GM18517 (cell line): ENCODE results near the gene MCC.
"Not testable (repeated sequence)": the region's sequence is repeated elsewhere in the genome, so short reads cannot be mapped to it uniquely, and the experiment has no call there.

Experiments used
- ATAC-seq: cut with Tn5 transposase; IDR thresholded peaks from one replicate; pipeline ENCODE4 v1.9.1; 2021; ENCODE audit warnings: mild to moderate bottlenecking, moderate library complexity; ENCODE audit not compliant: unreplicated experiment

Gene MCC

DNA sequence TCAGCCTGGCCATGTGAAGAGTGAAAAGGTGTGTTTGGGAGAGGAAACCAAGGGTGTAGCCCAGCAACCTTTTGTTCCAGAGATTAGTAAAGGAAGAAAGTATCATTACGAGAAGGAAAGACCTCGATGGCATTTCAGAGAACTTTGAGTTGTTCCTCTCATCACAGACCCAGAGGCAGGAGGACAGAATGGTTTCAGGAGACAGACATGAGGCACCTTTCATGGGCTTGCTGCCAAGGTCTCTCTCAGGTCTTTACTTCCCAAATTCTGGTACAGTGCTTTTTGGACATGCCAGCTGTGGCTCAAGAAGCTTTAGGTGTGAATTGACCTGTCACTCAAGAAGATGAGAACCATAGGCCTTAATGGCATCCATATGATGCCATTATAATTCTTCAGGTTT is 2.8 kb upstream of the MCC start:
- no peak for ATAC-seq

GRCh38 chr5:113490317-113490716 is 2.1 kb upstream of the MCC start:
- ATAC-seq: no peak

DNA sequence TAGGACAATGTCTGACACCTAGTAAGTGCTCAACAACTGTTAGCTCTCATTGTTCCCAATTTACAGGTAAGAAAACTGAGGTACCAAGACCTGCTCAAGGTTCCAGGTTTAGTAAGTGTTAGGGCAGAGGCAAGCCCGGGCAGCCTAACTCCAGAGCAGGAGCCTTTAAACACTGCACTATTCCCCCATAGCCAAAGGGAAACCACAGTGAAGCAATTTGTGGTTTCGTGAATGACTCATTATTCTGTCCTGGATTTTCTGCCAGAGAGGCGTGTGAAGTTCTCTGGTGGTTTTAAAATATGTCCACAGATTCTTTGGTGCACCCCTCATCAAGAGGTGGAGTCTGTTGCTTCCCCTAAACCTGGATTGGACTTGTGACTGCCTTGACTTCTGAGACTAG is 1.0 kb upstream of the MCC start:
- ATAC-seq: no peak

DNA sequence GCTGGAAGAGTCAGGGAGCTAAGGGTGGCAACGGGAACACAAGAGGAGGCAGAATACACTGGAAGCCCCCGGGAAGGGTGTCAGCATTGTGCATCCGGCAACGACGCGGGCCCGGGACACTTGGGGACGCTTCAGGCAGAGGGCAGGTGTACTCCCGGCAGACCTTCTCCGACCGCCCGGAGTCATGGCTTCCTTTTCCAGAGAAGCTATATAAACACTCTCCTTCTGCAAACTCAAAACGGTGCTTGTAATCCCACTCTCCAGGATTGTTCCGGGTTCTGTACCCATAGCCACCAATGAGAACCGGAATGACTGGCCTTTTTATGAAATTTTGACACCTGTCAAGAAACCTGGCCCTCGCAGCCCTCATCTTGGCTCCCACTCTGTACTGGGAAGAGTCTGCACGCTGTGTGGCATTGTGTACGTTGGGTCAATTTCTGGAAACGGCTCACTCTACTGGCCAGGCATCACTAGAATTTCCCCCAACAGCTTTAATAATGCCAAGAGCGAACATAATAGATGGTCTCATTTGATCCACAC is 462 bp upstream of the MCC start:
- no peak for ATAC-seq

DNA sequence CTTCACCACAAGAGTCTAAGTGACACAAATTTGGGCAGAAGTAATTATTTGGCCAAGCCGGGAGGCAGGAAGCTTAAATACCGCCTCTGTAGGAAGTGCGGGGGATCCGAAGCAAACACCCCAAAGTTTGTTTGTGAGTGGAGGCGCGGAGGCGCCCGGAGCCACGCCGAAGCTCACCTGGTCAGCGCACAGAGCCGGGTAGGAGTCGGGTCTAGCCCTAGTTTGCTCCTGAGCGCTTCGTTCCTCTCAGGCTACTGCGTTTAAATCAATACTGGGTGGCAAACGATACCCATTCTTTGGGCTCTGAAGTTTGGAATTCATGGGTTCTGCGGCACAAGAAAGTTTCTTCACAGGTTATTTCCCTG is 855 bp downstream of the MCC start:
- no peak for ATAC-seq

GRCh38 chr5:113480243-113480642 is 8.0 kb downstream of the MCC start:
- no peak for ATAC-seq

DNA sequence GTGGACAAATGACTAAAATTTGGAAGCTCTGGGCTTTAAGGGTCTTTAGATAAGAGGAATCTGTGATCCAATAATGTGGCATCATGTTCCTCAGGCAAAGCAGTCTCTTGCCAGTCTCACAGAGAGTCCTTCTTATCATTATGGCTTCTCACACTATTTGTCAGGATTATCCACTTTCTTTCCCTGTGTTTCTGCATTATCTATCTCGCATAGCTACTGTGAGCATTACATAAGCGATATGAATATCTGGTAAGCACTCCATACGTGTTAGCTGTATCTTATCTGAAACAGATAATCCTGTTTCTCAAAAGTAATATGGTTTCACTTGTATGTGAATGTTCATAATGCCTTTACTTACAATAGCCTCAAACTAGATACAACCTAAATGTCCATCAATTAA is 9.6 kb downstream of the MCC start:
- ATAC-seq: no peak

GRCh38 chr5:113474100-113474728 is 14.0 kb downstream of the MCC start:
- ATAC-seq: no peak

DNA sequence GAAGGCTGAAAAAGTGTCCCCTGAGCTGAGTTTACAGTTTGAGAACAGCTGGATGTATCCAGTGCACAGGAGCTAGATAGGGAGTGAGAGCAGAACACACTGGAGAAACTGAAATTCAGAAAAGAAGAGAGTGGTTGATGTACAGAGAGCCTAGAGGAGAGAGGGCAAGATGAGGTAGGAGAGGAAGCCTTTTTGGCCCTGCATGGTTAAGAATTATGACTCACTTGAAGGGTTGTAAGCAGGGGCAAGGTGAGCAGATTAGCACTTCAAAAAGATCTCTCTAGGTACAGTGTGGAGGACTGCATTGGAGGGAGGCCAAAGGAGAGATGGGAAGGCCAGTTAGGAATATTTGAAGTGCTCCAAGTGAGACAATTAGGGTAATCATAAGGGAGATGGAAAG is 25.2 kb downstream of the MCC start:
- ATAC-seq: no peak

DNA sequence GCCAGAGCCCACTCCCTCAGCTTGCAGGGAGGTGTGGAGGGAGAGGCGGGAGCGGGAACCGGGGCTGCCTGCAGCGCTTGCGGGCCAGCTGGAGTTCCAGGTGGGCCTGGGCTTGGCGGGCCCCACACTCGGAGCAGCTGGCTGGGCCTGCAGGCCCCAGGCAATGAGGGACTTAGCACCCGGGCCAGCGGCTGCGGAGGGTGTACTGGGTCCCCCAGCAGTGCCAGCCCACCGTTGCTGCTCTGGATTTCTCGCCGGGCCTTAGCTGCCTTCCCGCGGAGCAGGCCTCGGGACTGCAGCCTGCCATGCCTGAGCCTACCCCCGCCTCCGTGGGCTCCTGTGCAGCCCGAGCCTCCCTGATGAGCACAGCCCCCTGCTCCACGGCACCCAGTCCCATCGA is 31.1 kb downstream of the MCC start:
- ATAC-seq: not testable (repeated sequence)

GRCh38 chr5:113452941-113453340 is 35.3 kb downstream of the MCC start:
- no peak for ATAC-seq

GRCh38 chr5:113451797-113452196 is 36.5 kb downstream of the MCC start:
- ATAC-seq: no peak

DNA sequence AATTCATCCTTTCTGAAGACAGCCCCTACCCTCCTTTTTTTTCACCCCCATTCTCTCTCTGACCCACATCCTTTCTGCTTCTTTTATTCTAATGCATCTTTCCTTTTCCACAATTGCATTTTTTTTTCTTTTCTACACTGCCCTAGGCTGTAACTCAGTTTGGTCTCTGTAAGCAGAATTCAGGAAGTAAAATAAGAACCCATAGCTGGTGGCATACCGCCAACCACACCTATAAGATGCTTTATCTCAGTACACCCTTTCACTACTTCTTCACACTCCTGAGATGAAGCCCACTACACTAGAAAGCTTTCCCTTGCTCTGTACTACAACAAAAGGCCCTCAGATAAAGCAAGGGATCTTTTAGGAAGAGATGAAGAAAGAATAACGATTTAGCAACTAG is 37.3 kb downstream of the MCC start:
- no peak for ATAC-seq

DNA sequence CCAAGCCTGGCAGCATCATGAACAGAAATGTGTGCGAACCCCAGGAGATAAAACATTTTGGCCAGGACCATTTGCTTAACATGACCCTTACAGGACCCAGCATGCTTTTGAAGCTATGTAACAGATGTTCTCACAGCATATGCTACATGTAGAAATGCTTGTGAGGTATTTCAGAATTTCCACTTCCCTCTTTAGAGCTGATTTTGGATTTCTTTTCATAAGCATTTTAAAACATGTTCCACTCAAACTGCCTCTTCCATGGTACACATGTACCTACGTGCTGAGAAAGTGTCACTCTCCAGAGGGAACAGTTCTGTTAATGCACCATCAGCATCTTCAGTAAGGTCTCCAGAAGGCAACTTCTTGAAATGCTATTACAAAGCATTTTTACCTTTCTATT is 37.8 kb downstream of the MCC start:
- ATAC-seq: no peak

DNA sequence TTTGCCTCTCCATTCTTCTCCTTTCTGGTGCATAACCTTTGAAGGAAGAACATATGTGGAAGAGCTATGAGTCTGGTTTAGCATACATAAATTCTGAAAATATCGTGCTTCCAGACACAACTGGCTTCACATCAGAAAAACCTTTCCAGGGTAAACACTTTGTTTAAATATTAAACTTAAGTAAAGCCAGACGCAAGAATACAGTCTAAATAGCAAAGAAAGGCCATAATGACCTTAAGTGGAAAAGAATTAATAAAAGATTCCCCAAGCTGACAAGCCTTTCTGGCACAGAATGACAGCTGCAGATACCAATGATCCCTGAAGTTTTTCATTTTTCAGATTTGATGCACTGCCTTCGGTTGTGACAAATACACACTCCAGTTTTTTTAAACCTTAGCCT is 40.0 kb downstream of the MCC start:
- ATAC-seq: no peak

DNA sequence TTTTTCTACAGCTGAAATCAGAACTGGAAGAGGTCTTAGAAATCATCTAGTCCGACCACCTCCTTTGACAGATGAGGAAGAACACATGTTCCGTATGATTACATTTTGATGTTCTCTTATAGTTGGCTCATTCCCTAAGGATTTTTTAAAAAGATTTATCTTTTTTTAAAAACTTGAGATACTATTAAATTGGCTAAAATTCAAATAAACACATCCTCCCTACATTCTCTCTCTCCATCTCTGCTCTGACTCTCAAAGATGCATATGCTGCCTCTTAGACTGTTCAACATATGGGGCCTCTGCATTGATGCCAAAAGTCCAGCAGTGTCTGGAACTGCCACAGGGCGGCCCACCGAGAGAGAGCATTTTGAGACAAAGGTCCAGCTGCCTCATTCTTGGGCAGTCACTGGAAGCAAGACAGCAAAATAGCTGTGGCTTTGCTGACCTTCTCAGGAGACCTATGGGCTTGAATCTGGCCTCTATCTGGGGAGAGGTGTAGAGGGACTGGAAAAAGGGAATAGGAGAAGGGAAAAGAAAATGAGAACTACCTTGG is 40.7 kb downstream of the MCC start:
- ATAC-seq: no peak

DNA sequence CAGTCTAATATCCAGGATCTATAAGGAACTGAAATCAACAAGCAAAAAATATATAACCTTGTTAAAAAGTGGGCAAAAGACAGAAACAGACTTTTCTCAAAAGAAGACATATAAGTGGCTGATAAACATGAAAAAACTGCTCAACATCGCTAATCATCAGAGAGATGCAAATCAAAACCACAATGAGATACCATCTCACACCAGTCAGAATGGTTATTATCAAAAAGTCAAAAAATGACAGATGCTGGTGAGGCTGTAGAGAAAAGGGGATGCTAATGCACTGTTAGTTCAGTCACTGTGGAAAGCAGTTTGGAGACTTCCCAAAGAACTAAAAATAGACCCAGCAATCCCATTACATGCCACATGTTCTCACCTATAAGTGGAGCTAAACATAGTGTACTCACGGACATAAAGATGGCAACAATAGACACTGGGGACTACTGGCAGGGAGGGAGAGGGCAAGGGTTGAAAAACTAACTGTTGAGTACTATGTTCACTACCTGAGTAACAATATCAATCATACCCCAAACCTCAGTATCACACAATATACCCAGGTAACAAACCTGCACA is 41.8 kb downstream of the MCC start:
- no peak for ATAC-seq

- ATAC-seq: no peak
Observed at GRCh38 chr5:113437111-113437510, 51.1 kb downstream of the MCC start.

GRCh38 chr5:113435575-113435974 is 52.7 kb downstream of the MCC start:
- no peak for ATAC-seq

DNA sequence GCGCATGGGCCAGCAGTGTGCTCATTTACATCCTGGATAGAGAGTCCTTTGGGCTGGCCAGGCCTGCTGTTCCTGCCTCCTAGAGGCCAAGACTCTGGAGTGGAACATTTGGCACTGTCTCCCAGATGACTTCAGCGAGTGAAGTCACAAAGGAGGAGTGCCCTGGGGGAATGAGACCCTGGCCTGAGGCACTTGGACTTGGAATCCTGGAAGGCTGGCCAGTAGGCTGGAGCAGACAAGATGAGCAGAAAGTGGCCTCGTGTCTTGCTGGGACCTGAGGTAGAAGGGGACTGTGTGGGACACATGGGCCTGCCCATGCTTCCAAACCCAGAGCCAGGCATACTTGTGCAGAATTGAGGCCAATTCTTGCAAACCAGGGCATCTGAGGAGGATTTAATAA is 53.4 kb downstream of the MCC start, which contains the start of gene TSSK1B:
Gene TSSK1B (minus strand): TSS at position 101 of the 400 bp plus-strand sequence. CDS start 150 bp downstream, outside the sequence.
- ATAC-seq: no peak

GRCh38 chr5:113433862-113434612 is 54.2 kb downstream of the MCC start:
- no peak for ATAC-seq

DNA sequence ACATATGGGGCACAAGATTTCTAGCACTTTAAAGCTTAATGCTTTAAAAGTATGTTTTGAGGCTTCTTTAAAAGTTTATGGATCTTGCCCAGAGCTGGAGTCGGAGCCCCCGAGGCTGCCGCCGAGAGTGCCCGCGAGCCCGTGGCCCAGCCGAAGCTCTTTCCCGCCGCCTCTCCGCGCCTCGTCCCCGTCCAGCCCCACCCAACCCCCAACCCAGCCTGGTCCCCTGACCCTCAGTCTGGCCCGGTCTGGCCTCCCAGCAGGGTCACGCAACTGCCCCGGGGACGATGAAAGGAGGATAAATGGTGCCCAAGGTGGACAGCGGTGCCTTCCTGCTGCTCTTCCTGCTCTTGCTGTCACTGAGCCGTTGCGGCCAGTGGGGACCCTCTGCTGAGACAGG is 55.2 kb downstream of the MCC start:
- no peak for ATAC-seq
